ENCODE measurements around the gene F10.

F10 gene

GRCh38 chr13:113176822-113177221 is 54.2 kb downstream of the F10 start:
- no peak for DNase-seq

DNA sequence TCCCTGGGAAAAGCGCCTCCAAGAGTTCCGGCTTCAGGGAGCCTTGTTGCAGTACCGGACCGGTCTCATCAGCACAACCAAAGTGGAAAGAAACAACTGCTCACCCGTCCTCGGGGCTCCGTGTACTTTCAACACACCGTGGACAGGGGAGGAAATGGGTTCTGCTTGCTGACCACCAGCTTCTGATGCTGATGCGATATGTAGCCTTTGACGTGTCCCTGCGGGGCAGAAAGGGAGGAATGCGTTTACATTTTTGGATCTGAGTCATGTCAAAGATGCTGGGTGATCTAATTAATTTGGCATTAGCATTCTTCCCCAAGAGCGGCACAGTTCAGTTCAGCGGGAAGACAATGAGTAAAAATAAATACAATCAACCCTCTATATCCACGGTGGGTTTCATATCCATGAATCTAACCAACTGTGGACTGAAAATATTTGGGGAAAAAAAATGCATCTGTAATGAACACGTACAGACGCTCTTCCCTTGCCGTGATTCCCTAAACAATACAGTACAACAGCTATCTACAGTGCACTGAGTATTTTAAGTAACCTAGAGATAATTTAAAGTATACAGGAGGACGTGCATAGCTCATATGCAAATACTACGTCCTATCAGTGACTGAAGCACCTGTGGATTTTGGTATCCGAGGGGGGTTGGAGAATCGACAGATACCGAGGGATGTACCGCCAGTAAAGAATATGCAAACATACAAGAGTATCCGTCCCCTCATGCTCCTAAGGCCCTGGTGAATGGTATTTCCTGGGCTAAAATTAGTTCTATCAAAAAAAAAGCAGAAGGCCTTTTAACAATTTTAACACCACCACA is 55.7 kb downstream of the F10 start:
- DNase-seq: peak; percentile 41

DNA sequence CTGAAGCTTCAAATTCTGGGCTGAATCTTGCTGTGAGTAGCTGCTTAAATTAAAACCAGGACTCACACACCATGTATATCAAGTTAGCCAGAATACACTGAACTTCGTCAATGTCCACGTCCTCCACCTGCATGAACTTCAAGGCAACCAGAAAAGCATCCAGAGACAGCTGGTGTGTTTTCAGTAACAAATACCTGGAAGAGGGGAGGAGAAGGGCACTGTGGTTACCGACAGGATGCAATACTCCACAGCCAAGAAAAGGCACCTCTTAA is 56.2 kb downstream of the F10 start:
- DNase-seq: no peak

- DNase-seq: no peak
These were observed 57.0 kb downstream of the F10 start for GRCh38 chr13:113179374-113180230.

DNA sequence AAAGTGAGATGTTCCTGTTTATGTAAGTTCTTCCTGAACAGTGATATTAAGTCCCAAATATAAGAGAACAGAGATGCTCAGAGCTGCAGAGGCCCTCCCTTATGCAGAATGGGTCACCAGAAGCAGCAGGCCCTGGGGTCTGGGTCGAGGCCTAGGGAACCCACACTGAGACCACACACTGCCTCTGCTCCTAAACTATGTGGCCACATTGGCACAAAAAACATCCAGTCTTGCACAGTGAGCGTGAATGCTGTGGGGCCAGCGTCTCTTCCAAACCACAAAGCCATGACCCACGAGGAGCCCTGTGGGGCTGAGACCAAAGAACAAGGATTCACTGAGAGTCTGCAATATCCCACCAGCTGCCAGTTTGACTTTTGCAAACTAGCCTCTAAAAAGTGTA is 59.4 kb downstream of the F10 start:
- DNase-seq: no peak

DNA sequence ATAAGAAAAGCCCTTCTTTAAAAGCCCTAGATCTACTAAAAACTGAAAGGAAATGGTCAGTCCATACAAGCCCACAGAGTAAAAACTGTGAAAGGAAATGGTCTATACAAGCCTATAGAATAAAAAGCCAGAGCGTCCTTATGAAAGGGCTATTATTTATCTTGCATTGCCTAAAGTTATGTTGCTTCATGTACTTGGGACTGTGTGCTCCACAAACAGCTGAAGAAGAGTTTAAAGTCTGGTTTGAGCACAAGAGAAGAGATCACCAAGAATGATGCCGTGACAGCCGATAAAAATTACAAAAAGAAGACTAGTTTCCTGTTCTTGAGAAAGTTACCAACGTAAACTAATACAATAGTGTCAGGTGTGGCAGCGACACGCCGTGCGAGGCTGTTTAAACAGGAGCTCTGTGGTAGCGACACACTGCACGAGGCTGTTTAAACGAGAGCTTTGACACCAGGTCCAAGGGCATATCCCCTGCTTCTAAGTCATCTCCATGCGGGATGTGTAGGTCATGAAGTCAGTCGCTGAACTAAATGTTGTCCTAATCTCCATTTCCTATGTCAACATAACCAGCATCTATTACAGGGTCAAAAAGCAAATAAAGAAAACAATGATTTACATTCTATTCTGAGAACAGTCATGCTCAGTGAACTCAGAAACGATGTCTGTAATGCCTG is 61.0 kb downstream of the F10 start:
- DNase-seq: no peak

- DNase-seq: no peak
These were observed 62.2 kb downstream of the F10 start for GRCh38 chr13:113184568-113185440.

GRCh38 chr13:113186061-113186900 is 63.7 kb downstream of the F10 start:
- no peak for DNase-seq

GRCh38 chr13:113187263-113187669 is 64.7 kb downstream of the F10 start:
- peak; percentile 55 for DNase-seq

DNA sequence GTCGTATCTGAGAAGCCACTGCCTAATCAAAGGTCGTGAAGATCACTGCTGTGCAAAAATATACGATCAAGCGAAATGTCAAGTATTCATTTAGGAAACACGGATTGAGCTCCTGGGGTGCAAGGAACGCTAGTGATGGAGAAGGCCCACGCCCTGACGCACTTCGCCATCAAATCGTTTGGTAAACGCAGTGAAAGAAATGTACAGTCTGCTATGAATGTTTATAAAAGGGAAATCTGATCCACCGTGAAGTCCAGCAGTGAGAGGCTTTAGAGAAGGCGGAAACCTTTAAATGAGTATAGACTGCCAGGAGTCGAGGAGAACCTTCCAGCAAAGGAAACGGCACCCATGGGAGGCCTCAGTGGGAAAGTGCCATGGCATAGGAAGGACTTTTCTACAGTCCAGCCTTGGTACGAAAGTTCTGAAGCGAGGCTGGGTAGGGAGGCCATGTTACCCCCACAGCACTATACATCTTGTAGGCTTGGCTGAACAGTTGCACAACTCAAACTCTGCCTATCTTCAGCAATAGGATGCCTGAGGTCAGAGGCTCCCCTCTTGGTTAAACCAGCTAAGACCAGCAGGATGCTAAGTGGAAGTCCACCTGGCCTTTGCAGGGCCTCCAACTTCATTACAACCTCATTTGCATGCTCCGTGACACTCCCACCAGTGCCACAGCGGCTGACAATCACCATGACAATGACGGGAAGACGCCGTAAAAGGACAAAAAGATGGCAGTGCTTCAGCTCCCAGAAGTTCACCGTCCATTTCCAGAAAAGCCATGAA is 65.5 kb downstream of the F10 start:
- DNase-seq: no peak

GRCh38 chr13:113190181-113190580 is 67.6 kb downstream of the F10 start:
- DNase-seq: no peak

DNA sequence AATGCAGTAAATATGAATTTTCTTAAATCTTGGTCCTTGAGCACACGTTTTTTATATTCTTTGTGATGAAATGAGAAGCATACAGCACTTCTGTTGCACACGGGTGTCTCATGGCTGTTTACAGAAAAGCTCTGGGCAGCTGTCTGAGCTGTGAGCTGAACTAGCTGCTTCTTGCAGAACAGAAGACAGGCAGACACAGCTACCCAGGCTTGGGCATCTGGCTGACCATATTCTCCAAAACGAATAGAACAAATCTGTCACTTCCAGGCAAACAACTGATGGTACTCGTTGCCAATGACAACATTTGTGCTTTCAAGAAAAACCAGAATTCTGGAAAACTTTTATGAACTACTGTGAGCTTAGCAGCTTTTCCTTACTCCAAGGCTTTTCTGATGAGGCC is 69.7 kb downstream of the F10 start:
- no peak for DNase-seq

DNA sequence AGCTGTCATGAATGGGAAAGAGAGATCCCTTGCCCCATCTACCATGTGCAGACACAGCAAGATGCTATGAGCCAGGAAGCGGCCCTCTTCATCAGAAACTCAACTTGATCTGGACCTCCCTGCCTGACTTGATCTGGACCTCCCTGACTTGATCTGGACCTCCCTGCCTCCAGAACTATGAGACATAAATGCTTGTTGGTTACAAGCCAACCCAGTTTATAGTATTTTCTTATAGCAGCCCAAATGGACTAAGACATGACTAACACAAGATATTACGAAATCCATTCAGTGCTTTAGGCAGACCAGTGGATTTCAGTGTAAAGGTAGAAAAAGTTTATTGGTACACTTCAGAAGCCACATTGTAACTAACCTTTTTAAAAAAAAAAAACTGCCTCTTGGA is 70.3 kb downstream of the F10 start:
- DNase-seq: no peak

- DNase-seq: no peak
These were observed 72.8 kb downstream of the F10 start for GRCh38 chr13:113195360-113195759.

DNA sequence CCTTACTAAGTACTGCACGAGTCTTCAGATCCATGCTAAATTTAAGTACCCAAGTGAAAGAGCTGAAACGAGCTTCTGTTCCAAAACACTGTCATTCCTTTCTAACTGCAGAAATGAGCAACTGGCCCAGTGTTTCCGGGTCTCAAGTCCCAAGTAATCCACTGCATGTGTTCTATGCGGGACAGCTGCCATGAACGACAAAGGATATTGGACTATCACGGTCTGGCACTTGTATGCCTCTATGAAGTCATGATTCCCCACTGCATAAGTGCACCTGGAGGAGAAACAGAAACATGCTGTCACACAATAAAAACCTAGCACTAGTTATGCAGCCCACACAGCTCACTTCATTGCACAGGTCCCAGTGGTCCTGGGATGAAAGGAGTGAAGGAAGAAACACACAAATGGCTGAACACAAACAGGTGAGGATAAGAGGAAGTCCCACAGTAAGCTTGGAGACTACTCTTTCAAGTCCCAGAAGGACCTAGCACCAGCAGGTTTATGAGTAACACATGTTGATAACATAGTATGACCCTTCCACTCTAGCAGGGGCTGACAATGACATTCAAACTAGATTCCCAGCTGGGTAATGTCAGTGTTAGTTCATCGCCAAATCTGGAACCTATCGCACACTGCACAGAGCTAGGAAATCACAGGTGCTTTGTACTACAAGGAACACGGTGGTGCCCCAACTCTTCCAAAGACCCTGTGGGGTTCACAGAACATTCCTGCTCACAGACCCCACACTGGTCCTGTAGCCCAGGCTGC is 74.6 kb downstream of the F10 start:
- DNase-seq: no peak

All from eye (tissue), 1 donor.